ENCODE data around the gene TBC1D2B.

TBC1D2B gene

GRCh38 chr15:78048628-78048920, 28.9 kb downstream of the TBC1D2B start:
- peaks cover 20% of the 10 kb centered on the region for H3K36me3 ChIP-seq (ENCODE audit: insufficient read depth, low read length)
- H3K4me1 ChIP-seq (ENCODE audit: insufficient read depth, low read length): peaks cover 73% of the 10 kb centered on the region
- no peak overlapping the region for H3K4me3 ChIP-seq (ENCODE audit: low read depth in 1 of 2, low read length in 2 of 2)
- no peak overlapping the region for H3K9ac ChIP-seq (ENCODE audit: low read length)
- no peaks in the 10 kb centered on the region for H3K9me3 ChIP-seq (ENCODE audit: low read length)
- H3K27ac ChIP-seq (ENCODE audit: low read depth, low read length): peak overlapping the region; percentile 73
- H3K27me3 ChIP-seq (ENCODE audit: control insufficient read depth in 1 of 2, insufficient read depth in 2 of 2, low read length in 2 of 2): no peaks in the 10 kb centered on the region

- peaks cover 73% of the 10 kb centered on the region for H3K4me1 ChIP-seq (ENCODE audit: insufficient read depth, low read length)
These were observed 29.5 kb downstream of the TBC1D2B start for GRCh38 chr15:78047761-78048627.

GRCh38 chr15:78046796-78047341, 30.6 kb downstream of the TBC1D2B start:
- peaks cover 16% of the 10 kb centered on the region for H3K36me3 ChIP-seq (ENCODE audit: insufficient read depth, low read length)
- no peak overlapping the region for H3K9ac ChIP-seq (ENCODE audit: low read length)
- H3K4me3 ChIP-seq (ENCODE audit: low read depth in 1 of 2, low read length in 2 of 2): no peak overlapping the region
- peaks cover 65% of the 10 kb centered on the region for H3K4me1 ChIP-seq (ENCODE audit: insufficient read depth, low read length)
- no peaks in the 10 kb centered on the region for H3K9me3 ChIP-seq (ENCODE audit: low read length)
- H3K27ac ChIP-seq (ENCODE audit: low read depth, low read length): no peak overlapping the region
- H3K27me3 ChIP-seq (ENCODE audit: control insufficient read depth in 1 of 2, insufficient read depth in 2 of 2, low read length in 2 of 2): no peaks in the 10 kb centered on the region

More at GRCh38 chr15:78047761-78048627, 29.5 kb downstream of the TBC1D2B start:
- no peaks in the 10 kb centered on the region for H3K9me3 ChIP-seq (ENCODE audit: low read length)
- H3K4me3 ChIP-seq (ENCODE audit: low read depth in 1 of 2, low read length in 2 of 2): peak overlapping the region in 1 of 2 donors; percentile 9
- no peaks in the 10 kb centered on the region for H3K27me3 ChIP-seq (ENCODE audit: control insufficient read depth in 1 of 2, insufficient read depth in 2 of 2, low read length in 2 of 2)
- H3K36me3 ChIP-seq (ENCODE audit: insufficient read depth, low read length): peaks cover 20% of the 10 kb centered on the region
- no peak overlapping the region for H3K9ac ChIP-seq (ENCODE audit: low read length)
- peak overlapping the region; percentile 73 for H3K27ac ChIP-seq (ENCODE audit: low read depth, low read length)

- Histone ChIP-seq H3K4me1 (ENCODE audit: insufficient read depth, low read length) (peaks cover 50% of the 10 kb centered on the region), H3K27me3 (ENCODE audit: control insufficient read depth in 1 of 2, insufficient read depth in 2 of 2, low read length in 2 of 2) (no peaks in the 10 kb centered on the region), H3K36me3 (ENCODE audit: insufficient read depth, low read length) (peaks cover 14% of the 10 kb centered on the region), H3K9ac (ENCODE audit: low read length) (no peak overlapping the region), H3K9me3 (ENCODE audit: low read length) (no peaks in the 10 kb centered on the region), H3K27ac (ENCODE audit: low read depth, low read length) (no peak overlapping the region), H3K4me3 (ENCODE audit: low read depth in 1 of 2, low read length in 2 of 2) (no peak overlapping the region)
These were observed 32.3 kb downstream of the TBC1D2B start for GRCh38 chr15:78045189-78045588.

- H3K4me1 ChIP-seq (ENCODE audit: insufficient read depth, low read length): peaks cover 44% of the 10 kb centered on the region
- peak overlapping the region; percentile 58 for H3K27ac ChIP-seq (ENCODE audit: low read depth, low read length)
- H3K36me3 ChIP-seq (ENCODE audit: insufficient read depth, low read length): peaks cover 18% of the 10 kb centered on the region
- no peak overlapping the region for H3K9ac ChIP-seq (ENCODE audit: low read length)
- H3K27me3 ChIP-seq (ENCODE audit: control insufficient read depth in 1 of 2, insufficient read depth in 2 of 2, low read length in 2 of 2): no peaks in the 10 kb centered on the region
- no peak overlapping the region for H3K4me3 ChIP-seq (ENCODE audit: low read depth in 1 of 2, low read length in 2 of 2)
- H3K9me3 ChIP-seq (ENCODE audit: low read length): no peaks in the 10 kb centered on the region
These were observed 32.9 kb downstream of the TBC1D2B start for GRCh38 chr15:78044407-78045155.

- Histone ChIP-seq H3K9ac (ENCODE audit: low read length) (no peak overlapping the region), H3K4me3 (ENCODE audit: low read depth in 1 of 2, low read length in 2 of 2) (no peak overlapping the region), H3K27me3 (ENCODE audit: control insufficient read depth in 1 of 2, insufficient read depth in 2 of 2, low read length in 2 of 2) (no peaks in the 10 kb centered on the region), H3K9me3 (ENCODE audit: low read length) (no peaks in the 10 kb centered on the region), H3K4me1 (ENCODE audit: insufficient read depth, low read length) (peaks cover 18% of the 10 kb centered on the region), H3K36me3 (ENCODE audit: insufficient read depth, low read length) (peaks cover 18% of the 10 kb centered on the region), H3K27ac (ENCODE audit: low read depth, low read length) (no peak overlapping the region)
These were observed 35.6 kb downstream of the TBC1D2B start for GRCh38 chr15:78041946-78042345.

- Histone ChIP-seq H3K36me3 (ENCODE audit: insufficient read depth, low read length) (peaks cover 18% of the 10 kb centered on the region), H3K9ac (ENCODE audit: low read length) (no peak overlapping the region), H3K27ac (ENCODE audit: low read depth, low read length) (no peak overlapping the region), H3K9me3 (ENCODE audit: low read length) (no peaks in the 10 kb centered on the region), H3K27me3 (ENCODE audit: control insufficient read depth in 1 of 2, insufficient read depth in 2 of 2, low read length in 2 of 2) (no peaks in the 10 kb centered on the region), H3K4me1 (ENCODE audit: insufficient read depth, low read length) (peaks cover 22% of the 10 kb centered on the region), H3K4me3 (ENCODE audit: low read depth in 1 of 2, low read length in 2 of 2) (no peak overlapping the region)
These were observed 36.8 kb downstream of the TBC1D2B start for GRCh38 chr15:78040653-78041244.

GRCh38 chr15:78038585-78039247, 38.8 kb downstream of the TBC1D2B start:
- Histone ChIP-seq H3K36me3 (ENCODE audit: insufficient read depth, low read length) (peaks cover 18% of the 10 kb centered on the region), H3K9ac (ENCODE audit: low read length) (no peak overlapping the region), H3K27ac (ENCODE audit: low read depth, low read length) (no peak overlapping the region)

GRCh38 chr15:78037779-78038305, 39.7 kb downstream of the TBC1D2B start:
- Histone ChIP-seq H3K27ac (ENCODE audit: low read depth, low read length) (no peak overlapping the region), H3K4me1 (ENCODE audit: insufficient read depth, low read length) (peaks cover 34% of the 10 kb centered on the region), H3K27me3 (ENCODE audit: control insufficient read depth in 1 of 2, insufficient read depth in 2 of 2, low read length in 2 of 2) (no peaks in the 10 kb centered on the region), H3K4me3 (ENCODE audit: low read depth in 1 of 2, low read length in 2 of 2) (no peak overlapping the region), H3K9ac (ENCODE audit: low read length) (no peak overlapping the region), H3K36me3 (ENCODE audit: insufficient read depth, low read length) (peaks cover 13% of the 10 kb centered on the region), H3K9me3 (ENCODE audit: low read length) (no peaks in the 10 kb centered on the region)

More at GRCh38 chr15:78038585-78039247, 38.8 kb downstream of the TBC1D2B start:
- H3K27me3 ChIP-seq (ENCODE audit: control insufficient read depth in 1 of 2, insufficient read depth in 2 of 2, low read length in 2 of 2): no peaks in the 10 kb centered on the region
- H3K4me3 ChIP-seq (ENCODE audit: low read depth in 1 of 2, low read length in 2 of 2): no peak overlapping the region
- H3K9me3 ChIP-seq (ENCODE audit: low read length): no peaks in the 10 kb centered on the region
- peaks cover 31% of the 10 kb centered on the region for H3K4me1 ChIP-seq (ENCODE audit: insufficient read depth, low read length)

GRCh38 chr15:78037328-78037727, 40.2 kb downstream of the TBC1D2B start:
- H3K9me3 ChIP-seq (ENCODE audit: low read length): no peaks in the 10 kb centered on the region
- H3K4me1 ChIP-seq (ENCODE audit: insufficient read depth, low read length): peaks cover 34% of the 10 kb centered on the region
- peaks cover 11% of the 10 kb centered on the region for H3K36me3 ChIP-seq (ENCODE audit: insufficient read depth, low read length)
- H3K27ac ChIP-seq (ENCODE audit: low read depth, low read length): no peak overlapping the region
- H3K27me3 ChIP-seq (ENCODE audit: control insufficient read depth in 1 of 2, insufficient read depth in 2 of 2, low read length in 2 of 2): no peaks in the 10 kb centered on the region
- H3K9ac ChIP-seq (ENCODE audit: low read length): no peak overlapping the region
- no peak overlapping the region for H3K4me3 ChIP-seq (ENCODE audit: low read depth in 1 of 2, low read length in 2 of 2)
